ENCODE data around the gene KCNH5. TPM values are rescaled to one million over a fixed set of nuclear protein-coding genes. Genes with fewer than 3 reads are reported as not detected.

Gene KCNH5
- total RNA-seq, 2 experiments from 2014 or later = not detected

DNA sequence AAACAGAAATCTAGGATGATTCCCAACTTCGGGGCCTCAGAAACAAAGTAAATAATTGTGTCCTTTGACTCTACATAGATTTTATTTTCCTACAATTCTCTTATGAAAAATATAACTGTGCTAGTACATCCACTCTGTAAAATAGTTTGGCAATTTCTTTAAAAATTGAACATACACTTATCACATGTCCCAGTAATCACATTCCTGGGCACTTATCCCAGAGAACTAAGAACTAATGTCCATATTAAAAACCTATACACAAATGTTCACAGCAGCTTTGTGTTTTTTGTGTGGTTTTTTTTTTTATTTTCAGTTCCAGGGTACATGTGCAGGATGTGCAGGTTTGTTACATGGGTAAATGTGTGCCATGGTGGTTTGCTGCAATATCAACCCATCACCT is 99.0 kb downstream of the KCNH5 start:
- no peaks in the 10 kb centered on the region for H3K9me2 ChIP-seq (ENCODE audit: insufficient read depth, low read length)
- POLR2A ChIA-PET = no interaction called here
- H4K20me1 ChIP-seq (ENCODE audit: insufficient read depth, low read length) = no peaks in the 10 kb centered on the region
- intact Hi-C loops (cut with micrococcal nuclease; ENCODE audit: unreplicated experiment) = no loop called here
- no TSS peak for BruUV-seq (replicated peaks)
- no peak for DNase-seq (ENCODE audit: low spot score)
- H2AFZ ChIP-seq (ENCODE audit: low read length) = no peak overlapping the region
- H3K79me2 ChIP-seq (ENCODE audit: insufficient read depth, low read depth, low read length) = no peaks in the 10 kb centered on the region
- CTCF ChIA-PET (ENCODE audit: unreplicated experiment) = no interaction called here
- no peaks in the 10 kb centered on the region for H3K9me3 ChIP-seq (ENCODE audit: low read length)
- H3K4me3 ChIP-seq (ENCODE audit: low read depth, low read length, poor library complexity, severe bottlenecking) = no peak overlapping the region
- TF ChIP-seq CTCF (conservative IDR thresholded peaks at IDR 0.05; ENCODE audit: low read length) (no peak), EZH2phosphoT487 (IDR thresholded peaks at IDR 0.05; ENCODE audit: borderline replicate concordance, low read depth, low read length) (no peak)
- no peak overlapping the region for H3K27ac ChIP-seq (ENCODE audit: low read depth, low read length, poor library complexity, severe bottlenecking)
- H3K4me1 ChIP-seq (ENCODE audit: insufficient read depth, low read length, poor library complexity, severe bottlenecking) = no peaks in the 10 kb centered on the region
- H3K36me3 ChIP-seq (ENCODE audit: insufficient read depth, low read length) = no peaks in the 10 kb centered on the region
- H3K4me2 ChIP-seq (ENCODE audit: low read length) = no peak overlapping the region

- Histone ChIP-seq H3K79me2 (ENCODE audit: insufficient read depth, low read depth, low read length) (no peaks in the 10 kb centered on the region), H3K4me2 (ENCODE audit: low read length) (no peak overlapping the region), H2AFZ (ENCODE audit: low read length) (no peak overlapping the region), H3K27ac (ENCODE audit: low read depth, low read length, poor library complexity, severe bottlenecking) (no peak overlapping the region), H3K9me2 (ENCODE audit: insufficient read depth, low read length) (no peaks in the 10 kb centered on the region), H3K36me3 (ENCODE audit: insufficient read depth, low read length) (no peaks in the 10 kb centered on the region), H3K4me3 (ENCODE audit: low read depth, low read length, poor library complexity, severe bottlenecking) (no peak overlapping the region), H3K9me3 (ENCODE audit: low read length) (no peaks in the 10 kb centered on the region), H4K20me1 (ENCODE audit: insufficient read depth, low read length) (no peaks in the 10 kb centered on the region), H3K4me1 (ENCODE audit: insufficient read depth, low read length, poor library complexity, severe bottlenecking) (no peaks in the 10 kb centered on the region)
- ChIA-PET POLR2A (no interaction called here), CTCF (ENCODE audit: unreplicated experiment) (no interaction called here)
- BruUV-seq (replicated peaks) = no TSS peak
- TF ChIP-seq CTCF (conservative IDR thresholded peaks at IDR 0.05; ENCODE audit: low read length) (no peak), EZH2phosphoT487 (IDR thresholded peaks at IDR 0.05; ENCODE audit: borderline replicate concordance, low read depth, low read length) (no peak)
- intact Hi-C loops (cut with micrococcal nuclease; ENCODE audit: unreplicated experiment) = no loop called here
- no peak for DNase-seq (ENCODE audit: low spot score)
These were observed 102.1 kb downstream of the KCNH5 start for GRCh38 chr14:62943202-62943601.

DNA sequence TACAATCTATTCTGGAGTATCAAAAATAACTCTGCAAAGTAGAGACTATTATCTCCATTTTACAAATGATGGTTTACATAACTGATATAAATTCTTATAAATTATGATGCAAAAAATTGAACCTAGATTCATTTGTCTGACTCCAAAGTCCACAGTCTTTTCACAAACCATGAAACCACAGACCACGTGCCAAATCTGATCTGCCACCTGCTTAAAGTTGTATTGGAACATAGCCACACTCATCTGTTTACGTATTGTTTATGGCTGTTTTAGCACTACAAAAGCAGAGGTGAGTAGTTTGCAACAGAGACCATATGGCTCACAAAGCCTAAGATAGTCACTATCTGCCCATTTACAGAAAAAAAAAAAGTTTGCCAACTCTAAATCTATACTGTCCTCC is 105.3 kb downstream of the KCNH5 start:
- H3K9me2 ChIP-seq (ENCODE audit: insufficient read depth, low read length) = no peaks in the 10 kb centered on the region
- no peaks in the 10 kb centered on the region for H3K4me1 ChIP-seq (ENCODE audit: insufficient read depth, low read length, poor library complexity, severe bottlenecking)
- H3K9me3 ChIP-seq (ENCODE audit: low read length) = no peaks in the 10 kb centered on the region
- H3K4me3 ChIP-seq (ENCODE audit: low read depth, low read length, poor library complexity, severe bottlenecking) = no peak overlapping the region
- H2AFZ ChIP-seq (ENCODE audit: low read length) = no peak overlapping the region
- ChIA-PET POLR2A (interaction anchor here (0.7 kb wide), 1 partner anchor 112 kb away, joined by 4 read pairs; no protein-coding TSS in a partner anchor), CTCF (ENCODE audit: unreplicated experiment) (no interaction called here)
- no peak overlapping the region for H3K4me2 ChIP-seq (ENCODE audit: low read length)
- no peaks in the 10 kb centered on the region for H4K20me1 ChIP-seq (ENCODE audit: insufficient read depth, low read length)
- DNase-seq (ENCODE audit: low spot score) = no peak
- intact Hi-C loops (cut with micrococcal nuclease; ENCODE audit: unreplicated experiment) = no loop called here
- no peak overlapping the region for H3K27ac ChIP-seq (ENCODE audit: low read depth, low read length, poor library complexity, severe bottlenecking)
- H3K36me3 ChIP-seq (ENCODE audit: insufficient read depth, low read length) = no peaks in the 10 kb centered on the region
- no peak for TF ChIP-seq CTCF (conservative IDR thresholded peaks at IDR 0.05; ENCODE audit: low read length)
- no peak for TF ChIP-seq EZH2phosphoT487 (IDR thresholded peaks at IDR 0.05; ENCODE audit: borderline replicate concordance, low read depth, low read length)
- no peaks in the 10 kb centered on the region for H3K79me2 ChIP-seq (ENCODE audit: insufficient read depth, low read depth, low read length)
- no TSS peak for BruUV-seq (replicated peaks)

Data from OCI-LY7 (cell line).